ENCODE data around the gene GTF2H1.
"Not testable (repeated sequence)": the region's sequence is repeated elsewhere in the genome, so short reads cannot be mapped to it uniquely, and the experiment has no call there.

GTF2H1 gene

GRCh38 chr11:18404062-18404461 is 81.7 kb downstream of the GTF2H1 start:
- Histone ChIP-seq H3K36me3 (ENCODE audit: control insufficient read depth, insufficient read depth, low read length) (peaks cover 13% of the 10 kb centered on the region), H3K27me3 (replicated peaks; ENCODE audit: control insufficient read depth, insufficient read depth, low read length) (no peaks in the 10 kb centered on the region), H3K4me3 (replicated peaks; ENCODE audit: low read depth, low read length) (no peak overlapping the region)
- no peak for DNase-seq (ENCODE audit: extremely low read depth, insufficient read length)
- TF ChIP-seq, protein P1, sequence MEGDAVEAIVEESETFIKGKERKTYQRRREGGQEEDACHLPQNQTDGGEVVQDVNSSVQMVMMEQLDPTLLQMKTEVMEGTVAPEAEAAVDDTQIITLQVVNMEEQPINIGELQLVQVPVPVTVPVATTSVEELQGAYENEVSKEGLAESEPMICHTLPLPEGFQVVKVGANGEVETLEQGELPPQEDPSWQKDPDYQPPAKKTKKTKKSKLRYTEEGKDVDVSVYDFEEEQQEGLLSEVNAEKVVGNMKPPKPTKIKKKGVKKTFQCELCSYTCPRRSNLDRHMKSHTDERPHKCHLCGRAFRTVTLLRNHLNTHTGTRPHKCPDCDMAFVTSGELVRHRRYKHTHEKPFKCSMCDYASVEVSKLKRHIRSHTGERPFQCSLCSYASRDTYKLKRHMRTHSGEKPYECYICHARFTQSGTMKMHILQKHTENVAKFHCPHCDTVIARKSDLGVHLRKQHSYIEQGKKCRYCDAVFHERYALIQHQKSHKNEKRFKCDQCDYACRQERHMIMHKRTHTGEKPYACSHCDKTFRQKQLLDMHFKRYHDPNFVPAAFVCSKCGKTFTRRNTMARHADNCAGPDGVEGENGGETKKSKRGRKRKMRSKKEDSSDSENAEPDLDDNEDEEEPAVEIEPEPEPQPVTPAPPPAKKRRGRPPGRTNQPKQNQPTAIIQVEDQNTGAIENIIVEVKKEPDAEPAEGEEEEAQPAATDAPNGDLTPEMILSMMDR (IDR thresholded peaks at IDR 0.05; ENCODE audit: insufficient read depth, low read length, poor library complexity, severe bottlenecking), result no peak

GRCh38 chr11:18407400-18407799 is 85.0 kb downstream of the GTF2H1 start:
- not testable (repeated sequence) for H3K27me3 ChIP-seq (replicated peaks; ENCODE audit: control insufficient read depth, insufficient read depth, low read length); H3K36me3 ChIP-seq (ENCODE audit: control insufficient read depth, insufficient read depth, low read length); H3K4me3 ChIP-seq (replicated peaks; ENCODE audit: low read depth, low read length); DNase-seq (ENCODE audit: extremely low read depth, insufficient read length)

GRCh38 chr11:18408558-18409291 is 86.4 kb downstream of the GTF2H1 start:
- Histone ChIP-seq H3K4me3 (replicated peaks; ENCODE audit: low read depth, low read length) (no peak overlapping the region), H3K27me3 (replicated peaks; ENCODE audit: control insufficient read depth, insufficient read depth, low read length) (no peaks in the 10 kb centered on the region), H3K36me3 (ENCODE audit: control insufficient read depth, insufficient read depth, low read length) (peaks cover 8% of the 10 kb centered on the region)
- DNase-seq (ENCODE audit: extremely low read depth, insufficient read length), result no peak
- TF ChIP-seq, protein P1 (IDR thresholded peaks at IDR 0.05; ENCODE audit: insufficient read depth, low read length, poor library complexity, severe bottlenecking), result no peak

DNA sequence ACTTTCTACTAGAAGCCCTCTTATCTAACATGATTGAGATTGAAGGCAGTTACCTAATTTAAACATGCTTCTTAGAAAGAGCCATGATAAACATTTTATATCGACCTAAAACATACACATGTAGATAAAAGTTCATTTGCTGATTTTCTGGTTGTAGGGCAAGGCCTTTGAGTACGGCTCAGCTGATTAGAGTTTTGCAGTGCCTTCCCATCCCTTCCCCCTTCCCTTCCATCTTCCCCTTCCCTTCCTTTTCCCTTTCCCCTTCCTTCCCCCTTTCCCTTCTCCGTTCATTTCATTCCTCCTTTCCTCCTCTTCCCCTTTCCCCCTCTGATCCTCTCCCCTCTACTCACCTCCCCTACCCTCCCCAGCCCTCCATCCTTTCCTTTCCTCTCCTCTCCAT is 94.1 kb downstream of the GTF2H1 start:
- DNase-seq (ENCODE audit: extremely low read depth, insufficient read length), result no peak
- TF ChIP-seq, protein P1 (IDR thresholded peaks at IDR 0.05; ENCODE audit: insufficient read depth, low read length, poor library complexity, severe bottlenecking), result no peak
- no peak overlapping the region for H3K4me3 ChIP-seq (replicated peaks; ENCODE audit: low read depth, low read length)
- H3K27me3 ChIP-seq (replicated peaks; ENCODE audit: control insufficient read depth, insufficient read depth, low read length), result no peaks in the 10 kb centered on the region
- H3K36me3 ChIP-seq (ENCODE audit: control insufficient read depth, insufficient read depth, low read length), result no peaks in the 10 kb centered on the region
